GM19023 (cell line): ENCODE data around the gene HEXB.

Experiments
- ATAC-seq: cut with Tn5 transposase; IDR thresholded peaks from one replicate; pipeline ENCODE4 v1.9.1; 2021; ENCODE audit warnings: mild to moderate bottlenecking, moderate library complexity; ENCODE audit not compliant: unreplicated experiment

The HEXB gene

DNA sequence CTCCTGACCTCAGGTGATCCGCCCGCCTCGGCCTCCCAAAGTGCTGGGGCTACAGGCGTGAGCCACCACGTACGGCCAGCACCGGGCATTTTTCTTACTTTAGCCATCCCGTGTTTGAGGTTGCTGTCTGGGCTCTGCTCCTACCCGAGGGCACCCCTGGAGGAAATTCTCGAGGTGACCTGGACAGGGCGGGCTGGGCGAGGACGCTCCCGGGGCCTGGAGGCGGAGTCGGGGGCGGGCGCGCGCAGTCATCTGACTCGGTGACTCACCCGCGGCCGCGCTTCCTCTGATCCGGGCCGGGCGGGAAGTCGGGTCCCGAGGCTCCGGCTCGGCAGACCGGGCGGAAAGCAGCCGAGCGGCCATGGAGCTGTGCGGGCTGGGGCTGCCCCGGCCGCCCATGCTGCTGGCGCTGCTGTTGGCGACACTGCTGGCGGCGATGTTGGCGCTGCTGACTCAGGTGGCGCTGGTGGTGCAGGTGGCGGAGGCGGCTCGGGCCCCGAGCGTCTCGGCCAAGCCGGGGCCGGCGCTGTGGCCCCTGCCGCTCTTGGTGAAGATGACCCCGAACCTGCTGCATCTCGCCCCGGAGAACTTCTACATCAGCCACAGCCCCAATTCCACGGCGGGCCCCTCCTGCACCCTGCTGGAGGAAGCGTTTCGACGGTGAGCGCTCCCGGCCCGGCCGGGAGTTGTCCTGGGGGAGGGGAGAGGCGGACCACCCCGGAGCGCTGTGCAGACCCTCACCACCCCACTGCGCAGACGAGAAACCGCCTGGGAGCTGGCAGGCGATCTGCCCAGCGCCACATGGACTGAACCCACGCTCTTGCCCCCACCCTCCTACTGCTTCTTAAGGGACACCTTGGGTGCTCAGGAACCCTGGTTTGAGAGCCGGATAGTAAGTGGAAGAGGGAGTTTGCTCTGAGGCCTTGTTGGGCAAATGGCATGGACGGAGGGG, at the start of gene HEXB:
HEXB (plus strand) TSS at position 334 of the 952 bp plus-strand sequence; CDS start at position 362, 28 bp downstream.
- ATAC-seq = peak; percentile 78

DNA sequence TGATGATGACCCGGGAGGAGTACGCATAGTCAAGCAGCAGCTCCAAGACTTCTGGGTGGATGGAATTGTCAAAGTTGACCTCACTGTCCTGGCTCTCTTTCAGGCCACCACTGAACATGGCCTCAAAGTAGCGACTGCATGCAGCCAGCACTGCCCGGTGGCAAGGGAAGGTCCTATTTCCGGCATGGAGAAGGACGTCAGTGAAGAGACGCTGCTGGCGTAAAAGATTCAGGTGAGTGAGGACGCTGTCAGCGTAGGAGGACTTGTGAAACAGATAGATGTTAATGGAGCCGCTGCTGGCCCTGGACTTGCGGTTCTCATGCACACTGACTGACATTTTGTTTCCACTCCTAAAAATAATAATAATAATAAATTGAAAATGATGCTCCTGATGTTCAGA, 48.9 kb upstream of the HEXB start:
- ATAC-seq = no peak

DNA sequence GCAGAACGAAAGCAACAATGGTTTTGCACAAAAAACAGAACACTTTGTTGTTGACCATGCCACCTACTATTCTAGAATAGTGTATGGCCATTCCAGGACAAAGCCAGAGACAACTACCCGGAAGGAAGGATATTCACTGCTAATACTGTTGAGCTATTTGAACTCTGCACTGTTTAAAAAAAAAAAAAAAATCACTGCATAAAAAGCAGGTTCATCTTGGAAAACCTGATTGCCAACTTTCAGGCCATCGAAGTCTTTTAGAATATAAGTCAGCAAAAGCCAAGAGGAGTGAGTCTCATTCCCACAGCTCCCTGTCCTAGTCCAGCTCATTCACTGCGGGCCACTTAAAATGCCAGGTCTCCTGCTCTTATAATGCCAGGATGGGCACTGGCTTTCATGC, 48.5 kb upstream of the HEXB start:
- no peak for ATAC-seq

DNA sequence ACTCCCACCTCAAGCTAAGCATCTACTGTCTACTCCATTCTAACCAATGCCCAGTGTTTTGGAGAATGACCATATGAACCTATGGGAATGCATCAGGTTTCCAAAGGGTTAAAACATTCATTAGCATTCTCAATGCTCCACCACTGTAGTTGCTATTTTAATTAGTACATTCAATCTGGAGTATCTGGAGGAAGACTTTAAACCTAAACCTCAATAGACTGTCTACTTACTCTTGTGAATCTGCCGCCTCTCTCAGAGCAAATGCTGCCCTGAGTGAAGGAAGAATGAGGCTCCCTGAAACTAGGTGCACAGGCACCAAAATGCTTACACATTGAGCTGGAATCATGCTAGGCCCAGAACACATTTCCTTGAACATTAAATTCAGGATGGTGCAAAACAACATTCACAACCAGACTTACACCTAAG, 46.5 kb upstream of the HEXB start:
- no peak for ATAC-seq

DNA sequence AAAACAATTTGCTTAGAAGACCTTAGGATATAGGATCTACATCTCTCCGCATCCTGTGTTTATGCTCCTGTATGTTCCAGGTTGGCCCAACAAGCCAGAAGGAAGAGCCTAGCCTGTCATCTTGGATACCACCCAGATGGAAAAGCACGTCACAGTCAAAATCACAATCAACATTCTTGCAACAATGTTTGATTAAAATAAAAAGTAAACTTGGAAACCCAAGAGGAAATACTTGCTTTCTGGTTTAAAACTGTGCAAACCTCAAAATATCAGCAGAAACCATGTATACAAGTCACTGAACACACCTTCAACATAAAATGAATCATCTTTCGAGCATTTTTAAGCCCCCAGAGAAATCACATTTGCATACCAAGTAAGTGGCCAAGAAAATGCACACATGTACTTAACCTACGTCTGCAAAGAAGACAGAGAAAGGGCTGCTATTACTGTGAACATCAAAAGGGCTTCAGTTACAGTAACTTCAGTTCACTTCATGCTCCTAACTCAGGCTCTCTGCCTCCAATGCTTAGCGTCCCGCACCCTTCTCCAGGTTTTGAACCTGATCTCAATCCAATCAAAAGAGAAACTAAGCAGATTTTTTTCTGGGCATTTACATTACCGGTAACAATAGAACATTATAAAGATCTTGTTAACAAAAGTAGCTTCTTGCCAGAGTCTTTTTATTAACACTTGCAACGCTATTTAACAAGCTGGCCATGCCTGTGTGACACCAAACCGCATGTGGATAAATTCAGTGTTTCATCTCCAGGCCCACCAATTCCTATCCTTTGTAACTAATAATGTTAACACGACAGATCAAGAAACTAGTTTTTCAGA, 45.8 kb upstream of the HEXB start:
- no peak for ATAC-seq

DNA sequence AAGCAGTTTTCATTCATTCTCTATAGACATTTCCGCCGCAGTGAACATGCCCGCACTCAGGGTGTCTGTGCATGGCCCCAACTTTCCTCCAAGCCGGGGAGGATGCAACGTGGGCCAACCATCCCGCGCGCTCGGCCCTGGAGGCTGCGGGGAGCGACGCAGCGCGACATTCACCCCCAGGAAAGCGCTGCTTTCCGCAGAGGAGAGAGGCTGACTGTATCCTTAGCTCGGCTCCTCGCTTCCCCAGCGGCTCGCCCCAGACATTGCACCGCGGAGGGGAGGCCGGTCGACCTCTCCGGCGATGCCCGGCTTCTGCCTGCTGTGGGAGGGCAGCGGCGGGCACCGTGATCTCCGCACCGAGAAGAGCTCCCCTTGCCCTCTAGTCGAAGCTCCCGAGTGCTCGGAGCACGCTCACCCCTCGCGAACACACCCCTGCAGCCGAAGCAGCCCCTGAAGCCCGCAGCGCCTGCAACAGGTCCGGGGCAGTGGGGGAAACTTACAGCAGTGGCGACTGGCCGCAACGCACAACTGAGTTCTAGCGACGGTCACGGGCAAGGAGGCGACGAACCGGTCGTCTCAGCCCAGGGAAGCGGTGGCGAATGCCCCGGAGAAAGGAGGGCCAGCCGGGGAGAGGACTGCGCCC, 45.1 kb upstream of the HEXB start:
- peak; percentile 22 for ATAC-seq

DNA sequence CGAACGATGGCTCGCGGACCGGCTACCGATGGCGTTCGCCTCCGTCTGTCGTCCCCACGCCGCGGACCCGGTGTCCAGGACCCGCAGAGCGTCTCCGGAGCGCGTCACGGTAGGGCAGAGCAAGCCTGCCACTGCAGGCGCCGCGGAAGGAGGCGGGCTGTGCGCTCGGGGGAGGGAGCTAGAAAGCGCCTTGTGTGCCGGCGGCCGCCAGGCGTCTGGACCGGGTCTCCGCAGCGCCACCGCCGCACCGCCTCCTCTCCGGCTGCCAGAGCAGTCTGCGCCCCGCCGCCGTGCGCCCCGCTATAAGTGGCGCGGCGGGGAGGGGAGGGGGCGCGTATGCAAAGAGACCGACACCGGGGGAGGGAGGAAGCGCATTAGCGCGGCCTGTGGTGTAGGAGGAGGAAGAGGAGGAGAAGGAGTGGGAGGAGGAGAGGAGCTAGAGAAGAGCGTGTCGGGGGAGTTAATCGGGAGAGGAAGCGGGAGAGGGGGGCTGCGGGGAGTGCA, 44.5 kb upstream of the HEXB start, which contains the start of gene ENC1:
ENC1 (minus strand) TSS at position 279 of the 504 bp plus-strand sequence. CDS start 4,243 bp downstream, outside the sequence.
- peak; percentile 72 for ATAC-seq

DNA sequence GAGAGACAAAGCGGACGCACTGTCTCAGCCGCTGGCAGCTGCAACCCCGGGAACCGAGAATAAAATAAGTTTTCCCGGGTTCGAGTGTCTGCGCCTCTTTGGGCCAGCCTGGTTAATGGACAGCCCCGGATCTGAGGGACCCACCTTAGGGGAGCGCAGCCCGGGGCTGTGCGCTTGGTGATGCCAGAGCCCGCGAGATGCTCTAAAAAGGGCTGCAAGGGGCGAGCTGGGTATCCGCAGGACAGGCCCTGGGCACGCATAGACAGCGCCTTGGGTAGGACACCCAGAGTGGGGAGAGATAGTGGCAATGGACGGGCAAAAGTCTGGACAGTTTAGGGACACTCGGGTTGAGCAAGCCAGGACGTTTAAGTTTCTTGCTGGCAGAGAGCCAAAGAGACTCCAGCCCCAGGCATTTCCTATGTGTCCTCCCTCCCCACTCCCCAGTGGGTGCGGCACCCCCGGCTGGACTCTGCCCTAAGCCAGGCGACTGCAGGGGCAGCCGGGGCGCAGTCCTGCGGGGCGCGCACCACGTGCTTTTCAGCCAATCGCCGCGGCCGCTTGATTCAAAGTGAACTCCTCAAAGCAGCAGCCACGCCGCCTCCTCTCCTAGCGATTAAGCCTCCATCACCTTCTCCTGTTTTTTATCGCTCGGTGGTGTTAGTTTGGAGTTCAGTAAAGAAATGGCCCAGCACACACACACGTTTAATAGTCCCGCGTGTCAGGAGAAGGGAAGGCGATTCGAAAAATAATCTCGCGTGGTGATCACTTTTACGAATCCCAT, 43.9 kb upstream of the HEXB start:
- ATAC-seq = peak; percentile 22

DNA sequence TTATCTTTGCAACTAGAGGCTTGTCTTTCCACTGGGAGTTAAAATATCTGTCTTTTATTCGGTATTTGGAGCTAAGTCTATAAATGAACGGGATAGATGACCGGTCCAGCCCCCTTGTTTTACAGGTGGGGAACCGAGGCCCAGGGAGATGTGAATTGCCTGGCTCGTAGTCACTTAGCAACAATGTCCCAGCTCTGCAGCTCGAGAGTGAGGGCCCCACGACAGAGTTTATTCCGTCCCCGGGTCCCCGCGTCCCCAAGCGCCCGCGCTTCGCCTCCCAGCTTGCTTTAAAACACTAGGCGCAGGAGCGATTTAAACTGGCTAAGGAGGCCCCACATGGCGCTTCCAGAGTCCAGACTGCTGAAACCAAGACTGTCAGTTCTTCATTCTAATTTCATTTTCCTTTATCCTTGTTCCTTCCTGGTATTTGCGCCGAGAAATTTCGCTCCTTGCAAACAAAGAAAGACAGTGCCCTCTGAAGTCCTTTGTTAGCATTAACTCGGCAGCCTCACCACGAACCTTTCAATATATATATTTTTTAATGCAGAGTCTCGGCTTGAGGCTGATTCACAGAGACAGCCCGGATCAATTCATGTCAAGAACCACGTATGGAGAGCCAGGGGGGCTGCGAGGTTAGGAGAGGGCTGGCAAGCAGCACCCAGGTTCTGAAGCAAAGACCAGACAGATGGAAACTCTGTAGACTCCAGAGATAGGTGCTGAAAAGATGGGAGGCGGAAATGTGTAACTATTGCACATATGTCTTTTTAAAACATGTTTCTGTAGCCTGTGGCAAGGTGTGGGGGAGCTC, 43.1 kb upstream of the HEXB start:
- ATAC-seq = no peak

DNA sequence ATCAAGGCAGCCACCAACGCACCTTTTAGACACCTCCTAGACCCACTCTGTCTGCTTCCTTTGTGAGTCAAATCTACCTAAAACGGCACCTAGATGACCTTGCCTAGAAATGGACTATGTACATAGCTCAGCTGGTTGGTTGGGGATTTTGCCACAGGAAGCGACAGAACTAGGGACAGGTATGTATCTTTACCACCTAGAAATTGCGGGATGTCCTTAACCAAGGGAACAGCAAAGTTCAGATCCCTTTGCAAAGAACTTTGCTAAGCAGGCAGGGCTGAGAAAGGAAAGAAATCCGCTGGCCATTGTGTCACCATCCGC, 42.5 kb upstream of the HEXB start:
- ATAC-seq = no peak

DNA sequence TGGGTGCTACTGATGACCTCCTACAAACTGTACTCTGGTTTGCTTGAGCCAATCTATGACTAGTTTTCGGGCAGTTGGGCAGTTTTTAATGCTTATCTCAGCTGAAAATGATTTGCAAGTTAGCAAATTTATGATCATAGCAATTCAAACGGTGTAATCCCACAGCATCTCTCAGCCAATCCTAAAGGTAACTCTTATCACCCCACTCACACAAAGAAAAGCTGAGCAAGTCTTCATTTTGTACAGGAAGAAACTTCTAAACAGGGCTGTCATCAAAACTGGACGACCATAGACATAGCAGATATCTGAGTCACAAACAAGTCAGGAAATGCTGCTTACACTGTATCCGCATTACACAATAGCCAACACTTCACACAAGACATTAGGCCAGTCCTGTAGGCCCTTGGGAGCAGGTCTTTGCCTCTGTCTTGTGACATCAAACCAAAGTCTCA, 41.9 kb upstream of the HEXB start:
- no peak for ATAC-seq

DNA sequence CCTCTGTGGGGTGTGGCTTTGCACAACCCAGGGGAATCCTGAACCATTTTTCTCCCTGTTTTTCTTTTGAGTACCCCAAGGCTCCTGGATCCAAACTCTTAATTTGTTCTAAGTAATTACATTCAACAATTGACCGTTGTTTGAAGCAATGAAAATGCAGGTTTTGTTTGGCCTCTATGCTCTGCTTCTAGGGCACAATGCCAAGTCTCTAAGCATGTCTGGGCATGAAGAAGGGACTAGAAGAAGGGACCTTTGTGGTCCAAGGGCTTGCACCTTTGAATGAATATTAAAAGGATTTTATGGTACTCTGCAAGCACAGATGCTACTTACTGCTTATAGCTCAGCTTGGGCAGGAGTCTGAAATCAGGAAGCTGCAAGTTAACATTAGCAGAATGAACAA, 37.9 kb upstream of the HEXB start:
- ATAC-seq = no peak

DNA sequence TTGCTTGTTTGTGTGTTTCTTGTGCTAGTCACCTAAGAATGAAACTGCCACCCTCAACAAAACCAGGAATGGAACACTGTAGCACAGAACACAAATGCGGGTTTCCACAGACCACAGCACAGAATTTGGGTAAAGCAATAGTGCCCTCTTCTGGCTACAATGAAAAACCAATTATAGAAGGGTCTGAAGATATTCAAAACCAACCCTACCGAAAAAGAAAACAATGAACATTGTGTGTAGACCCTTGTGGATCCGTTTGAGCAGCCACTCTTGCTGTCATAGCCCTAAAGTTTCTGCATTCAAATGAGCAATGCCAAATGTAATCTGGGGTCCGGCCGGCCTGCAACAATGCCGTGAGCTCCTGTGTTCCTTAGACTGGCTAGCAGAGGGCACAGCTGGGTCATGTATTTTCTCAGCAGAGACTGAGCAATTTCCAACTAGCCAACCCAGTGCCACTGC, 36.2 kb upstream of the HEXB start:
- peak; percentile 67 for ATAC-seq

DNA sequence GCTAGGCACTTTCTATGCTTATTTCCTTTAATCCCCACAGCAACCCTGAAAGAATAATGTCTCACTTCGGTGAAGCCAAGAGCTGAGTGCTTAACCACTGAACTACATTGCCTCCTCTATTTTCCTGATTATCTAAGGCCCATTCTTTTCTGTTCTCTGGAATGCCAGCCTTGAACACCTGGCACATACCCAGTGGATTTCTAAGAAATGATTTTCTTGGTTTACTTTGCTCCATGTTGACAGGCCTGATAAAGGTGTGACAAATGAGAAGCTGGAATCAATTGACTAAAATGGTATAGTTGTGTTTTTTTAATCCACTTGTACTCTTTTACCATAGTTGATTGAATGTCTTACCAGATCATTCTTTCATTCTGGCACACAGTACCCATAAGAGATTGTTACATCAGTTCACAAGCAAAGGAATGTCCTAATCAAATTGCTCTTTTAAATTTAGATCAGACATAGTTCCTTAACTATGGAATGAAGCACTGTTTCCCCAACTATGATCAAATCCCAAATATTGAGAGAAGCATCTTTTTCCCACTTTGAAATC, 35.5 kb upstream of the HEXB start:
- ATAC-seq = no peak

DNA sequence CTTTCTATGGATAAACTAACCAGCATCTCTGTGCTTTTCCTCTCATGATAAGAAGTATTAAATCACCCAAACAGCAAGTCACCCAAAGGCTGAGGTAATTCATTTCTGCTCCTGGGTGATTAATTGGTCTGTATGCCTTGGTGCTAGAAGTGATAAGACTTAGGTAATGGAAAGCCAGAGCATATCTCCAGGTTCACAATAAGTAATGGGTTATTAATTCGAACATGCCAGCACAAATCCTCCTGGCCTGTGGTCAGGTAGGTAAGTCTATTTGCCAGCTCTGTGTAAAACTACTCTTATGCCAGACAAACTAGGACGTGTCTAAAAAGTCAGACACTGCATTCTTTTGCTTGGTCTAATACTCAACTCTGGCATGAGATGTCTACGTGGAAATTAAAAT, 33.3 kb upstream of the HEXB start:
- no peak for ATAC-seq

DNA sequence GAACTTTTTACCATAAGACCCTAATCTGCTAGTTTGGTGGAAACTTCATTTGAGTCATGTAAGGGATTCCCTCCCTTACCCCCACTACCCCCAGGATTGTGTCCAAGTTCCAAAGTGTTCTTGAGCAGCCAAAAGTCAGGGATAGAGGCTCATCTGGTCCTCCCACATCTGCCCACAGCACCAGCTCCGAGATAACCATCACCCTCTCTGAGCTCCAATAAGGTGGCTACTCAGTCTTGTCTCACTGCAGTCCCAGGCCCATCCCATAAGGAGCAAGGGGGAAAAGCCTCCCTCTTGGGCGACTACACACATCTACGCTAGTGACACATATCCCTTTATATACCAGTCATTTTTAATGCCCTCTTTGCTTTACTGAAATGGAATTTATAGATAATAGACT, 32.5 kb upstream of the HEXB start:
- ATAC-seq = no peak

DNA sequence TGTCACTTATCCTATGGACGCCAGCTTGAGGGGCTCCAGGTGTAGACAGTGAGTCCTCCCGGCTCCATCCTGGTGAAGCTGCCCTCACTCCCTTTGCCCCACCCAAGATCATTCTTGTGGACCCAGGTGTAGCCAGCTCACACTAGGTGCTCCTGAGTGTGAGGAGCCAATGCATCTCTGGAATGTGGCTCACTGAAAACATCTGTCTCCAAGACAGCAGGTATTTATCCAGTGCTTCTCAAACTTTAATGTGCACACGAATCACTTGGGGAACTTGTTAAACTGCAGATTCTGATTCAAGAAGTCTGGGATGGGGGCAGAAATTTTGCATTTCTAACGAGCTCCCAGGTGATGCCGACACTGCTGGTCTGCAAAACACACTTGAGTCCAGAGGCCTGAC, 31.0 kb upstream of the HEXB start:
- no peak for ATAC-seq

DNA sequence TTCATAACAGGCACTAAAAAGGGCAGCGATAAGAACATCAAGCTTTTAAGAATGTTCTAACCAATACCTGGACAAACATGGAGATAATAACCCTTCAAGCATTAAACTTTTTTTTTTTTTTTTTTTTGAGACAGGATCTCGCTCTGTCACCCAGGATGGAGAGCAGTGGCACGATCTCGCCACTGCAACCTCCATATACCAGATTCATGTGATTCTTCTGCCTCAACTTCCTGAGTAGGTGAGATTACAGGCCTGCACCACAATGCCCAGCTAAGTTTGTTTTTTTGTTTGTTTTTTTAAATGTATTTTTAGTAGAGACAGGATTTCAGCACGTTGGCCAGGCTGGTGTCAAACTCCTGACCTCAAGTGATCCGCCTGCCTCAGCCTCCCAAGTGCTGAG, 29.8 kb upstream of the HEXB start:
- ATAC-seq = no peak

DNA sequence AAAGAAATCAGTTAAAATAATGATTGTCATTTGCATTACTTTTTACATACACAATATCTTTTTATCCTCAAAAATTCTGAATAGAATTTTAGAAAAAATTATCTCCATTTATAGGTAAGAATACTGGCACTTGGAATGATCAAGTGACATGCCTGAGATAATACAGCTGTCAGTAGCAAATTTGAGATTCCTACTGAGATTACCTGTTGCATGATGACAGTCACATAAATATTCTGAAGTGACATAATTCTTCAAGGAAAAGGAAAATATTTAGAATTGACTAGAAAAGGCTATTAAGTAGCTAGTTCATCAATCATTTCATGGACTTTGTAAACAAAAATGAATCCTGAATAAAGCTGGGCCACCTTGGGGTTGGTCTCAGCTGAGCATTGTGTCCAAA, 29.3 kb upstream of the HEXB start:
- no peak for ATAC-seq
